GM20000 (cell line): Measurements from ENCODE around the gene OTOP3.
"Not testable (repeated sequence)": the region's sequence is repeated elsewhere in the genome, so short reads cannot be mapped to it uniquely, and the experiment has no call there.

Experiments used
- DNase-seq: peaks from one replicate; pipeline ENCODE4 v3.0.0; 2012; ENCODE audit warnings: low spot score
- CTCF ChIP-seq: IDR thresholded peaks from 2 replicates; pipeline ENCODE4 v1.5.1; 2012; ENCODE audit warnings: mild to moderate bottlenecking, control low read depth; ENCODE audit errors: extremely low read depth, missing control alignments

The OTOP3 gene

GRCh38 chr17:74898376-74898946 lies 37.2 kb upstream of the OTOP3 start:
- DNase-seq, result no peak
- TF ChIP-seq CTCF, result no peak

DNA sequence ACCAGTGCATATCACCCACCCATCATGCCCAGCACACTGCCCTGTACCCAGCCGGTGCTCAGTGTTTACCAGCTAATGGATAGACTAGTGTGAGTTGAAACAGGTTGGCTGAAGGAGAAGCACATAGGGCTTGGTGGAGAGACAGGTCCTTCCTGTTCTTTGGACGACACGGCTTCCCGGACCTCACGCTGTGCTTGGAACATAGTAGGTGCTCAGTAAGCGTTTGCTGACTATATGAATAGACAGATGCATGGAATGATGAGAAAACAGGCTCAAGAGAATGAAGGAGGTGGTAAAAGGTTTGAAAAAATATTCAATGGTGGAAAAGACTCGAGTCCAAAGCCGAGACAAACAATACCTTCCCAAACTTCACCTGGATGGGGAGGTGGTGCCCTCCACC lies 35.5 kb upstream of the OTOP3 start:
- no peak for DNase-seq
- TF ChIP-seq CTCF, result no peak

GRCh38 chr17:74901353-74902135 lies 34.2 kb upstream of the OTOP3 start:
- no peak for DNase-seq
- TF ChIP-seq CTCF, result no peak

DNA sequence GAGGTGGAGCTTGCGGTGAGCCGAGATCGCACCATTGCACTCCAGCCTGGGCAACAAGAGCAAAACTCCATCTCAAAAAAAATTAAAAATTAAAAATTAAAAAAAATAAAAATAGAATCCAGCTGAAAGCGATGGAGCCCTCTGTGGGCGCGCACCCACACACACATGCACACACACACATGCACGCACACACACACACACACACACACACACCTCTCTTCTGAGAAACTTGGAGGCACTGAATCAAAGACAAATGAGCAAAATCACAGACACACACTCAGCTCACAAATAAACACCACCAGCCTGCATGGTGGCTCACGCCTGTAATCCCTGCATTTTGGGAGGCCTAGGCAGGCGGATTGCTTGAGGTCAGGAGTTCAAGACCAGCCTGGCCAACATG lies 32.7 kb upstream of the OTOP3 start:
- no peak for DNase-seq
- no peak for TF ChIP-seq CTCF

GRCh38 chr17:74903671-74904070 lies 32.0 kb upstream of the OTOP3 start:
- DNase-seq, result no peak
- TF ChIP-seq CTCF, result no peak

- DNase-seq, result no peak
- no peak for TF ChIP-seq CTCF
Observed at GRCh38 chr17:74904687-74905409, 30.9 kb upstream of the OTOP3 start.

DNA sequence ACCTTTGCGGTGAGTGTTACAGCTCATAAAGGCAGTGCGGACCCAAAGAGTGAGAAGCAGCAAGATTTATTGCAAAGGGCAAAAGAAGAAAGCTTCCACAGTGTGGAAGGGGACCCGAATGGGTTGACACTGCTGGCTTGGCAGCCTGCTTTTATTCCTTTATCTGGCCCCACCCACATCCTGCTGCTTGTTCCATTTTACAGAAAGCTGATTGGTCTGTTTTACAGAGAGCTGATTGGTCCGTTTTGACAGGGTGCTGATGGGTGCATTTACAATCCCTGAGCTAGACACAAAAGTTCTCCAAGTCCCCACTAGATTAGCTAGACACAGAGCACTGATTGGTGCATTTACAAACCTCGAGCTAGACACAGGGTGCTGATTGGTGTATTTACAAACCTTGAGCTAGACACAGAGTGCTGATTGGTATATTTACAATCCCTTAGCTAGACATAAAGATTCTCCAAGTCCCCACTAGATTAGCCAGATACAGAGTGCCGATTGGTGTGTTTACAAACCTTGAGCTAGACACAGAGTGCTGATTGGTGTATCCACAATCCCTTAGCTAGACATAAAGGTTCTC lies 29.4 kb upstream of the OTOP3 start:
- not testable (repeated sequence) for DNase-seq
